Transverse colon (tissue), 4 donors: Measurements from ENCODE around the gene SLC36A3. TPM values are rescaled to one million over a fixed set of nuclear protein-coding genes. Genes with fewer than 3 reads are reported as not detected.

ENCODE experiments used
- DNase-seq: peaks from one replicate; pipeline ENCODE4 v3.0.0-alpha.2; 2019
- H3K27ac ChIP-seq, 4 donors: fragments of 200-600 bp; sonication (generic); 2 replicates each; pipeline ENCODE4 v1.5.1; 2016 to 2018; ENCODE audit warnings: inconsistent platforms in 4 of 4
- H3K27me3 ChIP-seq: fragments of 200-600 bp; sonication (generic); 2 replicates; pipeline ENCODE4 v1.5.1; 2017; ENCODE audit warnings: inconsistent platforms
- H3K36me3 ChIP-seq, 4 donors: fragments of 200-600 bp; sonication (generic); 2 replicates each; pipeline ENCODE4 v1.5.1; 2017 to 2019; ENCODE audit warnings: inconsistent platforms in 4 of 4
- H3K4me1 ChIP-seq, 4 donors: fragments of 200-600 bp; sonication (generic); 2 replicates each; pipeline ENCODE4 v1.5.1; 2017 to 2020; ENCODE audit warnings: inconsistent platforms in 4 of 4
- H3K4me3 ChIP-seq, 4 donors: fragments of 200-600 bp; sonication (generic); 1 replicate in 1 of 4; 2 replicates in 3 of 4; pipeline versions ENCODE4 v1.5.1 to v1.6.1; 2017 to 2019; ENCODE audit warnings: inconsistent platforms in 4 of 4
- H3K9me3 ChIP-seq, 2 donors: fragments of 200-600 bp; sonication (generic); 2 replicates each; pipeline ENCODE4 v1.5.1; 2017 to 2019; ENCODE audit warnings: inconsistent platforms in 2 of 2
- EP300 ChIP-seq: sonication (generic); formaldehyde crosslinking; IDR thresholded peaks from one replicate; pipeline ENCODE4 v1.6.1; 2017; ENCODE audit warnings: antibody characterized with exemption, low read depth
- POLR2A ChIP-seq: fragments of 450-650 bp; IDR thresholded peaks from one replicate; pipeline ENCODE4 v1.6.1; 2016; ENCODE audit warnings: antibody characterized with exemption, mild to moderate bottlenecking, moderate library complexity
- POLR2AphosphoS5 ChIP-seq, 3 donors: sonication (generic); formaldehyde crosslinking; IDR thresholded peaks; one replicate each; pipeline ENCODE4 v1.6.1; 2016; ENCODE audit warnings: antibody characterized with exemption in 3 of 3
- WGBS, 2 donors: methylation state at CpG; one replicate each; pipeline ENCODE4 v1.1.5; 2018; ENCODE audit warnings: low coverage in 1 of 2; 5-methylcytosine and 5-hydroxymethylcytosine counted together
- in situ Hi-C, 4 donors: fragments of 200-750 bp; cut with MboI; loops; one replicate each; pipeline versions ENCODE4 v1.15.0 to v1.15.1; 2017; ENCODE audit warnings: low sequenced_read_pairs in 3 of 4, low pct_ligation_motif_present in 1 of 4, low pct_unique_long_range_greater_than_20kb in 1 of 4
- intact Hi-C: fragments of 100-400 bp; cut with DNase I; formaldehyde crosslinking; loops from one replicate; pipeline ENCODE4 v1.15.1; 2023; ENCODE audit warnings: low total_unique reads
- total RNA-seq, 4 donors: library from RNA; depleted of rRNA; stranded (reverse); fragments of >200 nt; gene quantifications; one replicate each; pipeline ENCODE4 v1.1.0, GENCODE V29; 2016
- TF ChIP-seq, protein P1 (sequence below), 5 experiments: fragments of 200-600 bp in 3 of 5; fragments of 450-650 bp in 2 of 5; sonication (generic) in 3 of 5; IDR thresholded peaks; 1 replicate in 2 of 5; 2 replicates in 3 of 5; pipeline ENCODE4 v1.5.1; 2016 to 2017; ENCODE audit warnings: antibody characterized with exemption in 5 of 5, inconsistent platforms in 3 of 5, mild to moderate bottlenecking in 2 of 5, moderate library complexity in 1 of 5

SLC36A3 gene
- not detected for total RNA-seq

DNA sequence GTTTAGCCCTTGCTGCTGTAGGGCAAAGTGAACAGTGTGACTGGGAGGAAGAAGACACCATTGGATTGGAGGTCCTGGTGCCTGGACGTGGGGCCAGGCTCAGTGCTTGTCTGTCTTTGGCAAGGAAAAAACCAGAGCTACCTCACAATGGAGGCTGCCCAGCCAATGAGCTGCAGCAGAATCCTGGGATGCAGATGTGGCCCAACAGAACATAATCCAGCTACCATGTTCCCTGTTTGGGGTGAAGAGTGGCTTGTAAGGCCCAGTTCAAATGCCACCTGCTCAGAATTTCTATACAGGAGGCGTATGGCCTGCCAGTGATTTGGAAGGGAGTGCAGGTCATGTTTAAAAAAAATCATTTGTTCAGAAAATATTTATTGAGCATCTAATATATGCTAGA is at the start of gene SLC36A3:
Gene SLC36A3, minus strand, starts transcription at position 101 of the 400 bp plus-strand sequence. CDS start 412 bp downstream, outside the sequence.
- TF ChIP-seq EP300 = no peak
- H3K27ac ChIP-seq = no peak within 1 kb of the TSS
- intact Hi-C loops = no loop called here
- no peak for DNase-seq
- 73% methylated on average over 2 of the region's 2 CpGs; no CpG with 5 or more reads in 1 of the 2 donors for WGBS, 2 donors
- in situ Hi-C loops = no loop called here
- no peaks in the 10 kb centered on the region for H3K4me1 ChIP-seq
- H3K4me3 ChIP-seq = no peak within 1 kb of the TSS
- H3K27me3 ChIP-seq = peaks cover 3% of the 10 kb centered on the region
- H3K9me3 ChIP-seq = no peaks in the 10 kb centered on the region
- no peaks in the 10 kb centered on the region for H3K36me3 ChIP-seq

DNA sequence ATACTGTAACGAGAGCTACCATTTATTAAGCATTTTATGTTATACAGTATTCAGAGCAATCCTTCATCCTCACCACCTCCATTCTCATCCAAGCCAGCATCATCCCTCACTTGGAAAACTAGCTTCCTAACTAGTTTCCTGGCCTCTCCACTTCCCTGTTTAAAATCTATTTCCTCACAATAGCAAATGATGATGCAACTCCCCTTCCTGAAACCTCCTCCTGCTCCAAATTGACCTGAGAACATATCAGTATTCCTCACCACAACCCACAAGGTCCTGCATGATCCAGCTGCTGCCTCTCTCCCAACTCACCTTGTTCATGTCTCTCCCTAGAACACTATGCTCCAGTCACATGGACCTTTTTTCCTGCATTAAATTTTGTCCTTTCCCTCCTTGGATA is 48.1 kb upstream of the SLC36A3 start:
- no peaks in the 10 kb centered on the region for H3K27me3 ChIP-seq
- WGBS, 2 donors = 86 to 97% methylated on average over 1 of the region's 1 CpG
- no peaks in the 10 kb centered on the region for H3K36me3 ChIP-seq
- no peaks in the 10 kb centered on the region for H3K9me3 ChIP-seq
- intact Hi-C loops = no loop called here
- no peak for DNase-seq
- H3K4me1 ChIP-seq = no peaks in the 10 kb centered on the region
- in situ Hi-C loops = no loop called here
- TF ChIP-seq POLR2AphosphoS5 (IDR thresholded peaks at IDR 0.05) = no peak
- TF ChIP-seq, protein P1, sequence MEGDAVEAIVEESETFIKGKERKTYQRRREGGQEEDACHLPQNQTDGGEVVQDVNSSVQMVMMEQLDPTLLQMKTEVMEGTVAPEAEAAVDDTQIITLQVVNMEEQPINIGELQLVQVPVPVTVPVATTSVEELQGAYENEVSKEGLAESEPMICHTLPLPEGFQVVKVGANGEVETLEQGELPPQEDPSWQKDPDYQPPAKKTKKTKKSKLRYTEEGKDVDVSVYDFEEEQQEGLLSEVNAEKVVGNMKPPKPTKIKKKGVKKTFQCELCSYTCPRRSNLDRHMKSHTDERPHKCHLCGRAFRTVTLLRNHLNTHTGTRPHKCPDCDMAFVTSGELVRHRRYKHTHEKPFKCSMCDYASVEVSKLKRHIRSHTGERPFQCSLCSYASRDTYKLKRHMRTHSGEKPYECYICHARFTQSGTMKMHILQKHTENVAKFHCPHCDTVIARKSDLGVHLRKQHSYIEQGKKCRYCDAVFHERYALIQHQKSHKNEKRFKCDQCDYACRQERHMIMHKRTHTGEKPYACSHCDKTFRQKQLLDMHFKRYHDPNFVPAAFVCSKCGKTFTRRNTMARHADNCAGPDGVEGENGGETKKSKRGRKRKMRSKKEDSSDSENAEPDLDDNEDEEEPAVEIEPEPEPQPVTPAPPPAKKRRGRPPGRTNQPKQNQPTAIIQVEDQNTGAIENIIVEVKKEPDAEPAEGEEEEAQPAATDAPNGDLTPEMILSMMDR (IDR thresholded peaks at IDR 0.05) = no peak
- TF ChIP-seq POLR2A = no peak
- no peak for TF ChIP-seq EP300
- no peak overlapping the region for H3K27ac ChIP-seq
- no peak overlapping the region for H3K4me3 ChIP-seq

DNA sequence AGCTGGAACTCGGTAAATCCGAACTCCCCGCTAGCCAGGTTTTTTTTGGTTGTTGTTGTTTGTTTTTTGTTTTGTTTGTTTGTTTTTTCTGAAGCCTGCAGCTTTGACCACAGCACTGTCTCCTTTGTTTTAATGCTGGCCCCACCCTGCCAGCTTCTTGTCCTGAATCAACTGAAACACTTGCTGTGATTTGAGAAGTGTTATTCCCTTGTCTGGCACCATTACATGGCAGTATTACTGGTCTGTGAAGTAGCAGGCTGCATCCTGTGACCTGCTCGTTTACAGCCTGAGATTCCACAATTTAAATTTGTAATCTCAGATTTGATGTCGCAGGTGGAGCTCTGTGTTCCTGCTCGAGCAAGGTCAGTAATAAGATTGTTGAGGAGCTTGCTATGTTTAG is 45.2 kb upstream of the SLC36A3 start:
- H3K27ac ChIP-seq = no peak overlapping the region
- DNase-seq = no peak
- no peaks in the 10 kb centered on the region for H3K4me1 ChIP-seq
- H3K4me3 ChIP-seq = no peak overlapping the region
- no peak for TF ChIP-seq POLR2A
- TF ChIP-seq, protein P1 (IDR thresholded peaks at IDR 0.05) = no peak
- no peak for TF ChIP-seq POLR2AphosphoS5 (IDR thresholded peaks at IDR 0.05)
- no peak for TF ChIP-seq EP300
- H3K9me3 ChIP-seq = no peaks in the 10 kb centered on the region
- H3K36me3 ChIP-seq = no peaks in the 10 kb centered on the region
- H3K27me3 ChIP-seq = peaks cover 11% of the 10 kb centered on the region
- WGBS, 2 donors = 47 to 62% methylated on average over 3 to 6 of the region's 6 CpGs
- intact Hi-C loops = no loop called here
- in situ Hi-C loops = no loop called here

DNA sequence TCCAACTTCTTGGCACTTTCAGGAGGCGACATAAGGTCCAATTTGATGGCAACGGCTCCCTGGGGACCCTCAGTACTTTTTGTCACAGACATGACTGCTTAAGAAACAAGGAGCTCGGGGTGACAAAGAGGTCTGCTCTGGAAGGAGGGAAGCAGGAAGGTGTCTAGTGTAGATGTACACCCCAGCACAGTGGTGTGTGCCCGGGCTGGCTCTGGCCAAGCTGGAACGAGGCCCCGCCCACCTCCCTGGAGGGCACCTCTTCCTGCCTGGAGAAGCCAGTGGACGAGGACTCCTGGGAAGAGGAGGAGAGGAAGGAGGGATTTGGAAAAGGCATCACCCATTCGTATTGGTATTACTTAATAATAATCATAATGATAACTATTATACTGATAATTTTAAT is 43.8 kb upstream of the SLC36A3 start, which contains the start of gene SLC36A2:
Gene SLC36A2, minus strand, starts transcription at position 191 of the 400 bp plus-strand sequence. Its CDS starts 99 bp downstream, at position 92.
- Histone ChIP-seq H3K27me3 (peaks cover 16% of the 10 kb centered on the region), H3K4me3 (no peak within 1 kb of the TSS), H3K27ac (no peak within 1 kb of the TSS), H3K9me3 (no peaks in the 10 kb centered on the region), H3K36me3 (no peaks in the 10 kb centered on the region), H3K4me1 (no peaks in the 10 kb centered on the region)
- TF ChIP-seq, protein P1 (IDR thresholded peaks at IDR 0.05) = no peak
- TF ChIP-seq EP300 (no peak), POLR2A (no peak), POLR2AphosphoS5 (IDR thresholded peaks at IDR 0.05) (no peak)
- in situ Hi-C loops = no loop called here
- intact Hi-C loops = no loop called here
- no peak for DNase-seq
- 53 to 62% methylated on average over 8 of the region's 8 CpGs for WGBS, 2 donors

DNA sequence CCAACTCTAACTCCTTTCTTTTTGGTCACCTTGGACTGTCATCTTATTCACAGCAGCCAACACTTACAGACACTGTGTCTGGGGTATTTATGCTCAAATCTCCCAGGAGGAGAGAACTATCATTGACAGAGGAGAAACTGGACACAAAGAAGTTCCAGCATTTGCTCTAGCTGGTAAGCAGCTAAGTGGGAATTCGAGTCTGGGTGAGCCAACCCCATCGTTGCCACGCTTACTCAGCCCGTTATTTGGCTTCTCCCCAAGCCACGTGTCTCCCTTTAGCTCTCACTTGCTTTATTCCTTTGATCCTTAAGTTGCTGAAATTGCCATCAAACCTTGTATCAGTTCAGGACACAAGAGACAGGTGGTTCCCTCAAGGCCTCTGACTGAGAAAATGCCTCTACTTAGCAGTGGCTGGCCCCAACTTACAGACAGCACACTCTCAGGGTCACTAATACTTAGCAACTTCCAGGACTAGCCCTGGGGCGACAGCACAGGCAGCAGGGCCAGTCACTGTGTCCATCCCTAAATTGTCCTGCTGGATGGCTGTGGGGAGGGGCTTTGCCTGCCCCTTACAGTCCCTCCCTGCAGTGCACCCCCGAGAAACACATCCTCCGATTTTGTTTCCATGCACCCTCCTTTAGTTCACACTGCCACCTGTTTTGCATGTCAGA is 42.4 kb upstream of the SLC36A3 start:
- Histone ChIP-seq H3K27ac (no peak overlapping the region), H3K27me3 (peaks cover 16% of the 10 kb centered on the region), H3K4me3 (no peak overlapping the region), H3K36me3 (no peaks in the 10 kb centered on the region), H3K9me3 (no peaks in the 10 kb centered on the region), H3K4me1 (no peaks in the 10 kb centered on the region)
- DNase-seq = no peak
- in situ Hi-C loops (no loop called here), intact Hi-C loops (no loop called here)
- 33 to 42% methylated on average over 3 to 8 of the region's 8 CpGs for WGBS, 2 donors
- TF ChIP-seq, protein P1 (IDR thresholded peaks at IDR 0.05) = no peak
- TF ChIP-seq POLR2A = no peak
- TF ChIP-seq EP300 = no peak
- TF ChIP-seq POLR2AphosphoS5 (IDR thresholded peaks at IDR 0.05) = no peak
